Sigmoid colon (tissue), 4 donors: Measurements from ENCODE around the gene ABCA6.

Source experiments
- EP300 ChIP-seq, 4 donors: sonication (generic); formaldehyde crosslinking; IDR thresholded peaks; one replicate each; pipeline ENCODE4 v1.6.1; 2017; ENCODE audit warnings: antibody characterized with exemption in 4 of 4
- POLR2A ChIP-seq, 2 donors: fragments of 450-650 bp; IDR thresholded peaks; one replicate each; pipeline ENCODE4 v1.6.1; 2016; ENCODE audit warnings: antibody characterized with exemption in 2 of 2, mild to moderate bottlenecking in 2 of 2, moderate library complexity in 2 of 2
- POLR2AphosphoS5 ChIP-seq, 4 donors: sonication (generic); formaldehyde crosslinking; IDR thresholded peaks; one replicate each; pipeline ENCODE4 v1.6.1; 2017; ENCODE audit warnings: antibody characterized with exemption in 4 of 4
- TF ChIP-seq, protein P1 (sequence below), 4 experiments: fragments of 450-650 bp in 3 of 4; fragments of 200-600 bp in 1 of 4; IDR thresholded peaks; one replicate each; pipeline ENCODE4 v1.5.1; 2016 to 2019; ENCODE audit warnings: antibody characterized with exemption in 4 of 4, mild to moderate bottlenecking in 3 of 4, moderate library complexity in 2 of 4

DNA sequence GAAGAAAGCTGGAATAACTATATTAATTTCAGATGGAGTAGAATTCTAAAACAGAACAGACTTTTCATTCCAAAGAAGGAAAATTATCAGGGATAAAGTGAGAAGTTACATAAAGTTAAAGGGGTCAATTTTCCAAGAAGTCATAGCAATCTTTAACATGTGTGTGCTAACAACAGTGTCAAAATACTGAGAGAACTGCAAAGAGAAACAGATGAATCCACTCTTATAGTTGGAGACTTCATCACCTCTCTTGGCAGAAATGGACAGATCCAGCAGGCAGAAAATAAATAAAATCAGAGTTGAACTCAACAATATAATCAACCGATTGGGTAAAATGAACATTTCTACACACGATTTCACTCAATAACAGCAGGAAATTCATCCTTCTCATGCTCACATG, 86.4 kb downstream of the ABCA6 start:
- TF ChIP-seq, protein P1, sequence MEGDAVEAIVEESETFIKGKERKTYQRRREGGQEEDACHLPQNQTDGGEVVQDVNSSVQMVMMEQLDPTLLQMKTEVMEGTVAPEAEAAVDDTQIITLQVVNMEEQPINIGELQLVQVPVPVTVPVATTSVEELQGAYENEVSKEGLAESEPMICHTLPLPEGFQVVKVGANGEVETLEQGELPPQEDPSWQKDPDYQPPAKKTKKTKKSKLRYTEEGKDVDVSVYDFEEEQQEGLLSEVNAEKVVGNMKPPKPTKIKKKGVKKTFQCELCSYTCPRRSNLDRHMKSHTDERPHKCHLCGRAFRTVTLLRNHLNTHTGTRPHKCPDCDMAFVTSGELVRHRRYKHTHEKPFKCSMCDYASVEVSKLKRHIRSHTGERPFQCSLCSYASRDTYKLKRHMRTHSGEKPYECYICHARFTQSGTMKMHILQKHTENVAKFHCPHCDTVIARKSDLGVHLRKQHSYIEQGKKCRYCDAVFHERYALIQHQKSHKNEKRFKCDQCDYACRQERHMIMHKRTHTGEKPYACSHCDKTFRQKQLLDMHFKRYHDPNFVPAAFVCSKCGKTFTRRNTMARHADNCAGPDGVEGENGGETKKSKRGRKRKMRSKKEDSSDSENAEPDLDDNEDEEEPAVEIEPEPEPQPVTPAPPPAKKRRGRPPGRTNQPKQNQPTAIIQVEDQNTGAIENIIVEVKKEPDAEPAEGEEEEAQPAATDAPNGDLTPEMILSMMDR (IDR thresholded peaks at IDR 0.05) = no peak
- TF ChIP-seq EP300 (IDR thresholded peaks at IDR 0.05) (no peak), POLR2A (IDR thresholded peaks at IDR 0.05) (no peak), POLR2AphosphoS5 (IDR thresholded peaks at IDR 0.05) (no peak)
